ENCODE data around the gene INO80. TPM values are rescaled to one million over a fixed set of nuclear protein-coding genes. Genes with fewer than 3 reads are reported as not detected.

The INO80 gene
- total RNA-seq, 6 donors from 2014 or later: 22.8 to 92.2 (median 43.9) TPM

- DNase-seq: peak in 1 of 2 donors; percentile 89
- Histone ChIP-seq H3K27me3 (no peaks in the 10 kb centered on the region), H3K4me3 (no peak overlapping the region), H3K4me1 (peaks cover 10 to 25% (median 13%) of the 10 kb centered on the region in 4 donors), H3K9me3 (no peaks in the 10 kb centered on the region), H3K27ac (peak overlapping the region; percentile 34 to 75 (median 64)), H3K36me3 (peaks cover 0 to 3% (median 0%) of the 10 kb centered on the region in 4 donors)
- 44 to 81% methylated on average over 7 to 10 of the region's 11 CpGs for WGBS, 2 donors
- TF ChIP-seq EP300 (IDR thresholded peaks at IDR 0.05): no peak
- peak in 1 of 2 donors; percentile 29 for TF ChIP-seq POLR2AphosphoS5 (IDR thresholded peaks at IDR 0.05)
- TF ChIP-seq POLR2A (IDR thresholded peaks at IDR 0.05): peak in 1 of 4 donors; percentile 46
- TF ChIP-seq CTCF (IDR thresholded peaks at IDR 0.05): no peak
- ATAC-seq (ENCODE audit: low FRiP score in 2 of 2): peak; percentile 30 to 87
These were observed 155.2 kb downstream of the INO80 start for GRCh38 chr15:40960925-40961324.

- H3K27me3 ChIP-seq: no peaks in the 10 kb centered on the region
- no peak overlapping the region for H3K4me3 ChIP-seq
- WGBS, 2 donors: 88 to 94% methylated on average over 13 to 16 of the region's 16 CpGs
- H3K36me3 ChIP-seq: peaks cover 0 to 7% (median 0%) of the 10 kb centered on the region in 4 donors
- no peaks in the 10 kb centered on the region for H3K9me3 ChIP-seq
- H3K27ac ChIP-seq: peak overlapping the region; percentile 34 to 75 (median 64)
- ATAC-seq (ENCODE audit: low FRiP score in 2 of 2) (no peak), DNase-seq (no peak)
- peaks cover 7 to 21% (median 11%) of the 10 kb centered on the region in 4 donors for H3K4me1 ChIP-seq
- TF ChIP-seq POLR2A (IDR thresholded peaks at IDR 0.05) (no peak), POLR2AphosphoS5 (IDR thresholded peaks at IDR 0.05) (no peak), EP300 (IDR thresholded peaks at IDR 0.05) (no peak), CTCF (IDR thresholded peaks at IDR 0.05) (no peak)
These were observed 155.8 kb downstream of the INO80 start for GRCh38 chr15:40960151-40960885.

- Histone ChIP-seq H3K9me3 (no peaks in the 10 kb centered on the region), H3K27ac (no peak overlapping the region), H3K36me3 (peaks cover 0 to 7% (median 0%) of the 10 kb centered on the region in 4 donors), H3K4me1 (peaks cover 7 to 21% (median 11%) of the 10 kb centered on the region in 4 donors), H3K27me3 (no peaks in the 10 kb centered on the region), H3K4me3 (no peak overlapping the region)
- ATAC-seq (ENCODE audit: low FRiP score in 2 of 2) (no peak), DNase-seq (no peak)
- no peak for TF ChIP-seq EP300 (IDR thresholded peaks at IDR 0.05)
- no peak for TF ChIP-seq POLR2A (IDR thresholded peaks at IDR 0.05)
- no peak for TF ChIP-seq POLR2AphosphoS5 (IDR thresholded peaks at IDR 0.05)
- TF ChIP-seq CTCF (IDR thresholded peaks at IDR 0.05): no peak
- 82 to 88% methylated on average over 22 of the region's 22 CpGs for WGBS, 2 donors
These were observed 156.5 kb downstream of the INO80 start for GRCh38 chr15:40959331-40960141.

GRCh38 chr15:40958723-40959122, 157.4 kb downstream of the INO80 start:
- TF ChIP-seq CTCF (IDR thresholded peaks at IDR 0.05) (no peak), POLR2AphosphoS5 (IDR thresholded peaks at IDR 0.05) (no peak), EP300 (IDR thresholded peaks at IDR 0.05) (no peak), POLR2A (IDR thresholded peaks at IDR 0.05) (no peak)
- peaks cover 0 to 7% (median 0%) of the 10 kb centered on the region in 4 donors for H3K36me3 ChIP-seq
- no peaks in the 10 kb centered on the region for H3K9me3 ChIP-seq
- 91 to 92% methylated on average over 8 of the region's 8 CpGs for WGBS, 2 donors
- H3K27ac ChIP-seq: no peak overlapping the region
- no peak for ATAC-seq (ENCODE audit: low FRiP score in 2 of 2)
- H3K4me3 ChIP-seq: no peak overlapping the region
- peaks cover 12 to 26% (median 17%) of the 10 kb centered on the region in 4 donors for H3K4me1 ChIP-seq
- H3K27me3 ChIP-seq: no peaks in the 10 kb centered on the region
- no peak for DNase-seq

Measured in upper lobe of left lung (tissue), 6 donors.